SK-N-SH (cell line): ENCODE measurements around the gene KRTAP20-4. TPM values are rescaled to one million over a fixed set of nuclear protein-coding genes. Genes with fewer than 3 reads are reported as not detected.

Experiments used
- CTCF ChIA-PET: fragments of 300-600, 350-600 bp; formaldehyde crosslinking; extraction: SDS; loops from one replicate; lab custom pipeline; 2021; lab: Yijun Ruan, JAX
- POLR2A ChIA-PET: fragments of 350-600 bp; sonication (Branson Sonifier 250); formaldehyde crosslinking; extraction: SDS; loops from one replicate; lab custom pipeline; 2020; ENCODE audit warnings: antibody characterized with exemption, inconsistent platforms; lab: Yijun Ruan, JAX
- DNase-seq: peaks from one replicate; pipeline ENCODE4 v3.0.0; 2012
- H2AFZ ChIP-seq: fragments of 200-600 bp; sonication (generic); 2 replicates; pipeline ENCODE4 v1.8.1; 2016; ENCODE audit warnings: antibody characterized with exemption, mild to moderate bottlenecking, low read depth
- H3F3A ChIP-seq: fragments of 200-600 bp; sonication (generic); replicated peaks from 2 replicates; pipeline ENCODE3; 2016; ENCODE audit warnings: antibody characterized with exemption, mild to moderate bottlenecking; ENCODE audit not compliant: insufficient read depth
- H3K27ac ChIP-seq, 2 experiments: fragments of 200-500 bp in 1 of 2; fragments of 200-600 bp in 1 of 2; sonication (Bioruptor generic) in 1 of 2; sonication (generic), shearing (Covaris generic) in 1 of 2; 2 replicates each; pipeline versions ENCODE4 v1.5.1 to v1.6.1; 2014 to 2016; ENCODE audit warnings: low read depth in 2 of 2, inconsistent platforms in 1 of 2, low read length in 1 of 2, mild to moderate bottlenecking in 1 of 2, mixed read lengths in 1 of 2
- H3K27me3 ChIP-seq: fragments of 200-600 bp; sonication (generic), shearing (Covaris generic); 2 replicates; pipeline ENCODE4 v1.6.1; 2016; ENCODE audit warnings: mixed run types; ENCODE audit not compliant: insufficient read depth
- H3K36me3 ChIP-seq, 2 experiments: fragments of 200-500 bp in 1 of 2; fragments of 200-600 bp in 1 of 2; sonication (Bioruptor generic) in 1 of 2; sonication (generic) in 1 of 2; replicated peaks in 1 of 2; 2 replicates each; pipeline versions ENCODE3 to v1.5.1; 2014 to 2016; ENCODE audit warnings: low read length in 1 of 2, mild to moderate bottlenecking in 1 of 2; ENCODE audit not compliant: insufficient read depth in 2 of 2, control insufficient read depth in 1 of 2
- H3K4me1 ChIP-seq, 2 experiments: fragments of 200-500 bp in 1 of 2; fragments of 200-600 bp in 1 of 2; sonication (Bioruptor generic) in 1 of 2; sonication (generic), shearing (Covaris generic) in 1 of 2; 2 replicates each; pipeline versions ENCODE4 v1.5.1 to v1.6.1; 2014 to 2016; ENCODE audit warnings: low read depth in 1 of 2, low read length in 1 of 2, mixed run types in 1 of 2; ENCODE audit not compliant: insufficient read depth in 2 of 2, control insufficient read depth in 1 of 2
- H3K4me2 ChIP-seq: fragments of 200-600 bp; sonication (generic), shearing (Covaris generic); 2 replicates; pipeline ENCODE4 v1.6.1; 2017; ENCODE audit warnings: mixed run types
- H3K4me3 ChIP-seq, 2 experiments: fragments of 200-500 bp in 1 of 2; fragments of 200-600 bp in 1 of 2; sonication (Bioruptor generic) in 1 of 2; sonication (generic), shearing (Covaris generic) in 1 of 2; 2 replicates each; pipeline versions ENCODE4 v1.5.1 to v1.8.1; 2014 to 2016; ENCODE audit warnings: low read depth in 2 of 2, inconsistent platforms in 1 of 2, low read length in 1 of 2, mild to moderate bottlenecking in 1 of 2, mixed read lengths in 1 of 2, moderate library complexity in 1 of 2
- H3K79me2 ChIP-seq: fragments of 200-600 bp; sonication (generic); 2 replicates; pipeline ENCODE4 v1.8.1; 2017; ENCODE audit warnings: mild to moderate bottlenecking; ENCODE audit not compliant: insufficient read depth
- H3K9ac ChIP-seq: fragments of 200-600 bp; sonication (generic); 2 replicates; pipeline ENCODE4 v1.6.1; 2017; ENCODE audit warnings: mixed run types
- H3K9me2 ChIP-seq: fragments of 200-600 bp; sonication (generic); 2 replicates; pipeline ENCODE4 v1.6.1; 2017; ENCODE audit warnings: mixed run types
- H3K9me3 ChIP-seq: fragments of 200-600 bp; sonication (generic); 2 replicates; pipeline ENCODE4 v1.6.1; 2017; ENCODE audit warnings: mixed run types, mild to moderate bottlenecking, moderate library complexity
- H4K20me1 ChIP-seq: fragments of 200-600 bp; sonication (generic); 2 replicates; pipeline ENCODE4 v1.6.1; 2017; ENCODE audit warnings: mild to moderate bottlenecking, mixed run types; ENCODE audit not compliant: insufficient read depth
- CHD2 ChIP-seq: fragments of 150-350 bp; IDR thresholded peaks from 2 replicates; pipeline ENCODE4 v1.6.1; 2018; ENCODE audit warnings: low read length; ENCODE audit not compliant: partially characterized antibody
- CTCF ChIP-seq: fragments of 200-600 bp; sonication (generic); IDR thresholded peaks from 2 replicates; pipeline ENCODE4 v1.6.1; 2017; ENCODE audit warnings: antibody characterized with exemption, mild to moderate bottlenecking, moderate library complexity
- EZH2phosphoT487 ChIP-seq: fragments of 200-600 bp; sonication (generic); IDR thresholded peaks from 2 replicates; pipeline ENCODE4 v1.6.1; 2017; ENCODE audit warnings: low read depth, mixed run types, mild to moderate bottlenecking, antibody characterized with exemption, moderate library complexity, borderline replicate concordance
- FOXJ3 ChIP-seq: sonication (generic); formaldehyde crosslinking; IDR thresholded peaks from 2 replicates; pipeline ENCODE4 v1.5.1; 2020; ENCODE audit warnings: mild to moderate bottlenecking, missing genetic modification reagents
- FOXM1 ChIP-seq: IDR thresholded peaks from 2 replicates; pipeline ENCODE4 v1.4.0; 2012; ENCODE audit warnings: low read depth, mild to moderate bottlenecking
- GABPA ChIP-seq: IDR thresholded peaks from 2 replicates; pipeline ENCODE4 v1.4.0; 2012; ENCODE audit warnings: low read depth, mild to moderate bottlenecking
- GATA2 ChIP-seq: sonication (generic); formaldehyde crosslinking; IDR thresholded peaks from 2 replicates; pipeline ENCODE4 v1.5.0; 2020; ENCODE audit warnings: mild to moderate bottlenecking, missing genetic modification reagents
- MAX ChIP-seq: IDR thresholded peaks from 2 replicates; pipeline ENCODE4 v1.4.0; 2012; ENCODE audit warnings: low read depth
- MEF2A ChIP-seq: IDR thresholded peaks from 2 replicates; pipeline ENCODE4 v1.4.0; 2012; ENCODE audit warnings: low read depth, borderline replicate concordance
- PBX3 ChIP-seq: IDR thresholded peaks from 2 replicates; pipeline ENCODE4; 2012
- REST ChIP-seq: IDR thresholded peaks from 2 replicates; pipeline ENCODE4 v1.6.1; 2012; ENCODE audit warnings: mild to moderate bottlenecking, low read depth, low read length, moderate library complexity
- RFX5 ChIP-seq: IDR thresholded peaks from 2 replicates; pipeline ENCODE4 v1.6.1; 2012; ENCODE audit warnings: mild to moderate bottlenecking, improper control_type of control experiment, low read length
- WGBS: methylation state at CpG from one replicate; pipeline ENCODE4 v1.1.6; 2017; ENCODE audit warnings: low lambda C conversion rate; 5-methylcytosine and 5-hydroxymethylcytosine counted together
- polyA plus RNA-seq, 3 experiments: library from polyadenylated mRNA; depleted of rRNA; stranded (reverse); fragments of >200 nt; gene quantifications; 2 replicates each; pipeline ENCODE4 v1.2.3, GENCODE V29; 2012

KRTAP20-4 gene
- polyA plus RNA-seq, 1 of the 3 experiments (the other 2 are of a cell fraction), result not detected

GRCh38 chr21:30600787-30601186 lies 19.6 kb upstream of the KRTAP20-4 start, which contains the start of gene KRTAP22-1 (continued):
- TF ChIP-seq CHD2, result no peak

- POLR2A ChIA-PET, result no interaction called here
- no peak overlapping the region for H3K9ac ChIP-seq
- H3K4me2 ChIP-seq, result no peak overlapping the region
- H3K27ac ChIP-seq, result no peak overlapping the region
- H3K36me3 ChIP-seq, result no peaks in the 10 kb centered on the region
- WGBS, result 0% methylated on average over 2 of the region's 2 CpGs
- H4K20me1 ChIP-seq, result no peaks in the 10 kb centered on the region
- H2AFZ ChIP-seq, result no peak overlapping the region
- H3K9me2 ChIP-seq, result no peaks in the 10 kb centered on the region
- no peaks in the 10 kb centered on the region for H3K27me3 ChIP-seq
- CTCF ChIA-PET, result no interaction called here
- no peak for TF ChIP-seq MEF2A
- no peak for TF ChIP-seq FOXJ3 (CRISPR knock-in tag)
- TF ChIP-seq GATA2, result no peak
- no peak for TF ChIP-seq EZH2phosphoT487
- no peak for TF ChIP-seq MAX
- peak; percentile 21; the same call in 1 of the 2 replicates for TF ChIP-seq CTCF
- no peaks in the 10 kb centered on the region for H3K79me2 ChIP-seq
- H3K9me3 ChIP-seq, result no peaks in the 10 kb centered on the region
- H3K4me3 ChIP-seq, result no peak overlapping the region
- H3F3A ChIP-seq, result no peaks in the 10 kb centered on the region
- no peak for DNase-seq
- H3K4me1 ChIP-seq, result no peaks in the 10 kb centered on the region
Measured at GRCh38 chr21:30605968-30606367, 14.5 kb upstream of the KRTAP20-4 start.

GRCh38 chr21:30612132-30612531 lies 8.3 kb upstream of the KRTAP20-4 start:
- H3K27me3 ChIP-seq, result no peaks in the 10 kb centered on the region
- ChIA-PET CTCF (no interaction called here), POLR2A (no interaction called here)
- 8% methylated on average over 2 of the region's 2 CpGs for WGBS
- H2AFZ ChIP-seq, result no peak overlapping the region; the same call in 1 of the 2 replicates
- no peaks in the 10 kb centered on the region for H4K20me1 ChIP-seq
- no peak overlapping the region for H3K27ac ChIP-seq
- no peak overlapping the region for H3K4me2 ChIP-seq
- H3K4me1 ChIP-seq, result no peaks in the 10 kb centered on the region
- no peak overlapping the region for H3K4me3 ChIP-seq
- no peaks in the 10 kb centered on the region for H3K9me2 ChIP-seq
- no peak overlapping the region for H3K9ac ChIP-seq
- H3K79me2 ChIP-seq, result no peaks in the 10 kb centered on the region
- H3F3A ChIP-seq, result no peaks in the 10 kb centered on the region
- TF ChIP-seq FOXM1, result no peak
- no peak for TF ChIP-seq CTCF
- no peak for TF ChIP-seq GABPA
- TF ChIP-seq GATA2, result no peak
- TF ChIP-seq PBX3, result no peak
- no peak for TF ChIP-seq CHD2
- TF ChIP-seq REST, result no peak
- no peak for TF ChIP-seq RFX5
- no peaks in the 10 kb centered on the region for H3K36me3 ChIP-seq
- H3K9me3 ChIP-seq, result no peaks in the 10 kb centered on the region
- DNase-seq, result no peak
